Activated naive CD8-positive, alpha-beta T cell (primary cell): ENCODE data around the gene PAK5.

Source experiments
- H3K27ac Mint-ChIP-seq: one replicate; pipeline ENCODE4 v1.8.0; 2021; ENCODE audit warnings: mixed read lengths
- H3K27me3 Mint-ChIP-seq: one replicate; pipeline ENCODE4 v1.8.0; 2021; ENCODE audit warnings: mixed read lengths
- H3K36me3 Mint-ChIP-seq: one replicate; pipeline ENCODE4 v1.8.0; 2021; ENCODE audit warnings: mixed read lengths
- H3K4me1 Mint-ChIP-seq: one replicate; pipeline ENCODE4 v1.8.0; 2021; ENCODE audit warnings: low read depth, mixed read lengths
- H3K4me3 Mint-ChIP-seq: one replicate; pipeline ENCODE4 v1.8.0; 2021; ENCODE audit warnings: mild to moderate bottlenecking, mixed read lengths
- H3K9me3 Mint-ChIP-seq: one replicate; pipeline ENCODE4 v1.8.0; 2021; ENCODE audit warnings: low read depth, mixed read lengths

PAK5 gene

GRCh38 chr20:9508696-9509178, 330.1 kb downstream of the PAK5 start:
- Mint-ChIP-seq H3K4me1 (no peaks in the 10 kb centered on the region), H3K4me3 (no peak overlapping the region), H3K27me3 (peaks cover 19% of the 10 kb centered on the region), H3K36me3 (no peaks in the 10 kb centered on the region), H3K27ac (no peak overlapping the region), H3K9me3 (no peaks in the 10 kb centered on the region)

- no peaks in the 10 kb centered on the region for H3K9me3 Mint-ChIP-seq
- H3K4me3 Mint-ChIP-seq: no peak overlapping the region
- H3K4me1 Mint-ChIP-seq: no peaks in the 10 kb centered on the region
- H3K27me3 Mint-ChIP-seq: peaks cover 19% of the 10 kb centered on the region
- no peak overlapping the region for H3K27ac Mint-ChIP-seq
- no peaks in the 10 kb centered on the region for H3K36me3 Mint-ChIP-seq
Measured at GRCh38 chr20:9508240-9508661, 330.6 kb downstream of the PAK5 start.

- Mint-ChIP-seq H3K4me3 (no peak overlapping the region), H3K27me3 (peaks cover 19% of the 10 kb centered on the region), H3K27ac (no peak overlapping the region), H3K4me1 (no peaks in the 10 kb centered on the region), H3K9me3 (no peaks in the 10 kb centered on the region), H3K36me3 (no peaks in the 10 kb centered on the region)
Measured at GRCh38 chr20:9507544-9508239, 331.2 kb downstream of the PAK5 start.

GRCh38 chr20:9506964-9507369, 331.9 kb downstream of the PAK5 start:
- Mint-ChIP-seq H3K9me3 (no peaks in the 10 kb centered on the region), H3K27me3 (peaks cover 16% of the 10 kb centered on the region), H3K27ac (no peak overlapping the region), H3K4me3 (no peak overlapping the region), H3K4me1 (no peaks in the 10 kb centered on the region), H3K36me3 (no peaks in the 10 kb centered on the region)

GRCh38 chr20:9506280-9506821, 332.5 kb downstream of the PAK5 start:
- Mint-ChIP-seq H3K4me1 (no peaks in the 10 kb centered on the region), H3K9me3 (no peaks in the 10 kb centered on the region), H3K36me3 (no peaks in the 10 kb centered on the region), H3K27ac (no peak overlapping the region), H3K27me3 (peaks cover 12% of the 10 kb centered on the region), H3K4me3 (no peak overlapping the region)

GRCh38 chr20:9503526-9504245, 335.2 kb downstream of the PAK5 start:
- no peaks in the 10 kb centered on the region for H3K4me1 Mint-ChIP-seq
- no peaks in the 10 kb centered on the region for H3K9me3 Mint-ChIP-seq
- H3K27me3 Mint-ChIP-seq: peaks cover 7% of the 10 kb centered on the region
- H3K4me3 Mint-ChIP-seq: no peak overlapping the region
- H3K36me3 Mint-ChIP-seq: no peaks in the 10 kb centered on the region
- no peak overlapping the region for H3K27ac Mint-ChIP-seq

GRCh38 chr20:9501473-9501872, 337.4 kb downstream of the PAK5 start:
- Mint-ChIP-seq H3K4me1 (no peaks in the 10 kb centered on the region), H3K27ac (no peak overlapping the region), H3K27me3 (peaks cover 3% of the 10 kb centered on the region), H3K9me3 (peaks cover 5% of the 10 kb centered on the region), H3K36me3 (no peaks in the 10 kb centered on the region), H3K4me3 (no peak overlapping the region)

GRCh38 chr20:9500121-9500520, 338.8 kb downstream of the PAK5 start:
- no peak overlapping the region for H3K4me3 Mint-ChIP-seq
- no peaks in the 10 kb centered on the region for H3K36me3 Mint-ChIP-seq
- no peaks in the 10 kb centered on the region for H3K27me3 Mint-ChIP-seq
- no peaks in the 10 kb centered on the region for H3K4me1 Mint-ChIP-seq
- no peak overlapping the region for H3K27ac Mint-ChIP-seq
- H3K9me3 Mint-ChIP-seq: peaks cover 5% of the 10 kb centered on the region

- Mint-ChIP-seq H3K36me3 (no peaks in the 10 kb centered on the region), H3K27ac (no peak overlapping the region), H3K9me3 (peaks cover 5% of the 10 kb centered on the region), H3K4me3 (no peak overlapping the region), H3K4me1 (no peaks in the 10 kb centered on the region), H3K27me3 (no peaks in the 10 kb centered on the region)
Measured at GRCh38 chr20:9499126-9499899, 339.6 kb downstream of the PAK5 start.

- no peaks in the 10 kb centered on the region for H3K27me3 Mint-ChIP-seq
- H3K27ac Mint-ChIP-seq: no peak overlapping the region
- H3K4me3 Mint-ChIP-seq: no peak overlapping the region
- no peaks in the 10 kb centered on the region for H3K4me1 Mint-ChIP-seq
- H3K9me3 Mint-ChIP-seq: peaks cover 5% of the 10 kb centered on the region
- no peaks in the 10 kb centered on the region for H3K36me3 Mint-ChIP-seq
Measured at GRCh38 chr20:9498322-9498721, 340.6 kb downstream of the PAK5 start.

GRCh38 chr20:9496155-9496554, 342.7 kb downstream of the PAK5 start:
- Mint-ChIP-seq H3K27ac (no peak overlapping the region), H3K4me1 (no peaks in the 10 kb centered on the region), H3K4me3 (no peak overlapping the region), H3K27me3 (no peaks in the 10 kb centered on the region), H3K36me3 (no peaks in the 10 kb centered on the region), H3K9me3 (peaks cover 5% of the 10 kb centered on the region)

GRCh38 chr20:9495701-9496100, 343.2 kb downstream of the PAK5 start:
- no peak overlapping the region for H3K4me3 Mint-ChIP-seq
- H3K4me1 Mint-ChIP-seq: no peaks in the 10 kb centered on the region
- no peak overlapping the region for H3K27ac Mint-ChIP-seq
- H3K27me3 Mint-ChIP-seq: no peaks in the 10 kb centered on the region
- peaks cover 5% of the 10 kb centered on the region for H3K9me3 Mint-ChIP-seq
- H3K36me3 Mint-ChIP-seq: no peaks in the 10 kb centered on the region

- no peaks in the 10 kb centered on the region for H3K27me3 Mint-ChIP-seq
- H3K36me3 Mint-ChIP-seq: no peaks in the 10 kb centered on the region
- H3K4me1 Mint-ChIP-seq: no peaks in the 10 kb centered on the region
- no peak overlapping the region for H3K4me3 Mint-ChIP-seq
- peaks cover 5% of the 10 kb centered on the region for H3K9me3 Mint-ChIP-seq
- no peak overlapping the region for H3K27ac Mint-ChIP-seq
Measured at GRCh38 chr20:9493803-9494202, 345.1 kb downstream of the PAK5 start.

- no peak overlapping the region for H3K4me3 Mint-ChIP-seq
- H3K27ac Mint-ChIP-seq: no peak overlapping the region
- H3K27me3 Mint-ChIP-seq: no peaks in the 10 kb centered on the region
- H3K9me3 Mint-ChIP-seq: peaks cover under 1% of the 10 kb centered on the region
- no peaks in the 10 kb centered on the region for H3K4me1 Mint-ChIP-seq
- no peaks in the 10 kb centered on the region for H3K36me3 Mint-ChIP-seq
Measured at GRCh38 chr20:9492067-9492466, 346.8 kb downstream of the PAK5 start.

- no peaks in the 10 kb centered on the region for H3K4me1 Mint-ChIP-seq
- no peak overlapping the region for H3K27ac Mint-ChIP-seq
- no peak overlapping the region for H3K4me3 Mint-ChIP-seq
- peaks cover 5% of the 10 kb centered on the region for H3K9me3 Mint-ChIP-seq
- no peaks in the 10 kb centered on the region for H3K36me3 Mint-ChIP-seq
- H3K27me3 Mint-ChIP-seq: no peaks in the 10 kb centered on the region
Measured at GRCh38 chr20:9491324-9491723, 347.6 kb downstream of the PAK5 start.
